MCF 10A (cell line): Measurements from ENCODE around the gene ARRDC5. TPM values are rescaled to one million over a fixed set of nuclear protein-coding genes. Genes with fewer than 3 reads are reported as not detected.

Experiments
- BruUV-seq: library from RNA; stranded (reverse); fragments of 400-500 nt; replicated peaks from 2 replicates; lab custom pipeline; 2021; lab: Mats Ljungman, UMichigan
- CTCF ChIA-PET: fragments of 300-600 bp; sonication (Branson Sonifier 250); formaldehyde crosslinking; extraction: SDS; loops from one replicate; lab custom pipeline; 2021; ENCODE audit warnings: antibody characterized with exemption, inconsistent platforms; lab: Yijun Ruan, JAX
- POLR2A ChIA-PET: fragments of 300-600, 350-650 bp; sonication (Branson Sonifier 250); formaldehyde crosslinking; extraction: SDS; loops from one replicate; lab custom pipeline; 2020; ENCODE audit warnings: antibody characterized with exemption, inconsistent platforms; lab: Yijun Ruan, JAX
- DNase-seq: peaks from one replicate; pipeline ENCODE4 v3.0.0-alpha.2; 2018; ENCODE audit not compliant: unreplicated experiment
- H3K27ac Mint-ChIP-seq: one replicate; pipeline ENCODE4 v1.8.0; 2022; ENCODE audit warnings: mild to moderate bottlenecking, low read depth, mixed read lengths; ENCODE audit not compliant: unreplicated experiment
- H3K27me3 Mint-ChIP-seq: one replicate; pipeline ENCODE4 v1.8.0; 2022; ENCODE audit warnings: mixed read lengths; ENCODE audit not compliant: insufficient read depth, unreplicated experiment
- H3K36me3 Mint-ChIP-seq: one replicate; pipeline ENCODE4 v1.8.0; 2022; ENCODE audit warnings: mild to moderate bottlenecking, moderate library complexity, mixed read lengths; ENCODE audit not compliant: insufficient read depth, unreplicated experiment
- H3K4me1 Mint-ChIP-seq: one replicate; pipeline ENCODE4 v1.8.0; 2022; ENCODE audit warnings: mixed read lengths; ENCODE audit not compliant: insufficient read depth, unreplicated experiment
- H3K4me3 Mint-ChIP-seq: one replicate; pipeline ENCODE4 v1.8.0; 2022; ENCODE audit warnings: mild to moderate bottlenecking, moderate library complexity, mixed read lengths; ENCODE audit not compliant: unreplicated experiment
- H3K9me3 Mint-ChIP-seq: one replicate; pipeline ENCODE4 v1.8.0; 2022; ENCODE audit warnings: mixed read lengths; ENCODE audit not compliant: unreplicated experiment
- CTCF ChIP-seq: fragments of 200-600 bp; IDR thresholded peaks from one replicate; pipeline ENCODE4 v1.8.0; 2022; ENCODE audit warnings: antibody characterized with exemption, mild to moderate bottlenecking; ENCODE audit not compliant: unreplicated experiment
- intact Hi-C: fragments of 100-400 bp; cut with micrococcal nuclease; formaldehyde crosslinking; loops from 2 replicates; pipeline ENCODE4 v1.14.1; 2022
- total RNA-seq: library from RNA; stranded (reverse); gene quantifications from 2 replicates; pipeline ENCODE4 v1.2.3, GENCODE V29; 2022

Gene ARRDC5
- total RNA-seq, 1 experiment from 2014 or later = not detected

GRCh38 chr19:4916292-4917082, 13.8 kb upstream of the ARRDC5 start:
- POLR2A ChIA-PET = interaction anchor here (1.5 kb wide), 2 partner anchors 103 to 222 kb away, joined by 3 to 4 read pairs; no protein-coding TSS in a partner anchor
- intact Hi-C loops = loop anchor here (10.0 kb wide), 1 partner anchor 192 kb away; the partner anchor contains the start of gene DPP9
- no peaks in the 10 kb centered on the region for H3K9me3 Mint-ChIP-seq
- H3K4me3 Mint-ChIP-seq = no peak overlapping the region
- DNase-seq = no peak
- no peaks in the 10 kb centered on the region for H3K27me3 Mint-ChIP-seq
- no peak for TF ChIP-seq CTCF
- H3K4me1 Mint-ChIP-seq = peaks cover 25% of the 10 kb centered on the region
- H3K27ac Mint-ChIP-seq = peak overlapping the region; percentile 87
- CTCF ChIA-PET = interaction anchor here (0.6 to 1.7 kb wide), 4 partner anchors 10 to 107 kb away, joined by 3 to 6 read pairs (median 4); no protein-coding TSS in a partner anchor
- no TSS peak for BruUV-seq
- H3K36me3 Mint-ChIP-seq = peaks cover 26% of the 10 kb centered on the region

GRCh38 chr19:4914736-4915501, 12.2 kb upstream of the ARRDC5 start:
- peak overlapping the region; percentile 87 for H3K27ac Mint-ChIP-seq
- no peaks in the 10 kb centered on the region for H3K27me3 Mint-ChIP-seq
- TF ChIP-seq CTCF = no peak
- H3K4me3 Mint-ChIP-seq = peak overlapping the region; percentile 60
- intact Hi-C loops = loop anchor here (5.0 to 10.0 kb wide), 2 partner anchors 57 to 190 kb away; partner anchors contain the start of gene DPP9
- ChIA-PET POLR2A (interaction anchor here (0.7 to 5.8 kb wide), 9 partner anchors 35 to 220 kb away, joined by 3 to 85 read pairs (median 3); partner anchors contain the start of genes KDM4B and PLIN3), CTCF (interaction anchor here (0.7 to 1.7 kb wide), 6 partner anchors 12 to 209 kb away, joined by 3 to 5 read pairs (median 3); no protein-coding TSS in a partner anchor)
- no TSS peak for BruUV-seq
- peaks cover 26% of the 10 kb centered on the region for H3K4me1 Mint-ChIP-seq
- H3K36me3 Mint-ChIP-seq = peaks cover 26% of the 10 kb centered on the region
- peak; percentile 93 for DNase-seq
- H3K9me3 Mint-ChIP-seq = no peaks in the 10 kb centered on the region

DNA sequence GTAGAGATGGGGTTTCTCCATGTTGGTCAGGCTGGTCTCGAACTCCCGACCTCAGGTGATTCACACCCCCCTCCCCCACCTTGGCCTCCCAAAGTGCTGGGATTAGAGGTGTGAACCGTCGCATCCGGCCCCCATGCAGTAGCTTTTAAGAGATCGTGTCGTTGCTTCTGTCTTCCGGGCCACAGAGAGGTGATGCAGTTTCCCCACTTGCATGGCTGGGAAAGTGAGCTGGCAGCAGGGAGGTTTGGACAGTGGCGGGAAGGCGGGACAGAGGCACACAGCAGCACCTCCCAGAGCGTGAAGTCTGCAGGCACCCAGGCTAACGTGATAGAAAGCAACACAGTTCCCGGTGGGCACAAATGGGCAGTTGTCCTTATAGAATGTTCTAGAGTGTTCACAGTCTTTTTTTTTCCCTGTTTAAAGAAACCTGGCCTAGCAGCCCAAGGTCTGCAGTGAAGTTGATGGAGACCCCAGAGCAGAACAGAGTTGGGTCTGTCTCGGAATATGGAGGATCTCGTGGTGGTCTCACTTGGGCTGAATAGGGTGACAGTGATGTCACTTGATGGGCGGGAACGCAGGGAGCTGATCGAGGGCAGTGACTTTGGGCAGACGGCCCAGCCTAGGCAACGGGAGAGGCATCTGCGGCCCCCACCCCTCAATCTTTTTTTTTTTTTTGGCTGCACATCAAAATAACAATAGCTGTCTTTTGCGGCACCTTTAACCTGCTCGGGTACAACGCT, 11.5 kb upstream of the ARRDC5 start:
- no TSS peak for BruUV-seq
- Mint-ChIP-seq H3K4me1 (peaks cover 26% of the 10 kb centered on the region), H3K36me3 (peaks cover 26% of the 10 kb centered on the region), H3K9me3 (no peaks in the 10 kb centered on the region), H3K4me3 (peak overlapping the region; percentile 60), H3K27me3 (no peaks in the 10 kb centered on the region), H3K27ac (peak overlapping the region; percentile 87)
- TF ChIP-seq CTCF = no peak
- peak; percentile 44 for DNase-seq
- ChIA-PET CTCF (interaction anchor here (0.6 to 4.5 kb wide), 9 partner anchors 12 to 991 kb away, joined by 3 to 86 read pairs (median 3); partner anchors contain the start of gene FEM1A), POLR2A (interaction anchor here (0.7 to 5.8 kb wide), 7 partner anchors 35 to 709 kb away, joined by 3 to 85 read pairs (median 3); partner anchors contain the start of genes KDM4B, PLIN3, SAFB and SAFB2)
- intact Hi-C loops = loop anchor here (5.0 to 10.0 kb wide), 2 partner anchors 58 to 189 kb away; partner anchors contain the start of gene DPP9
